Activated CD4-positive, alpha-beta T cell treated with anti-CD3 and anti-CD28 coated beads for 36 hours (primary cell): ENCODE data around the gene GNAS. TPM values are rescaled to one million over a fixed set of nuclear protein-coding genes. Genes with fewer than 3 reads are reported as not detected.

ENCODE experiments used
- ATAC-seq: fragments of 200-7000 bp; cut with Tn5 transposase; one replicate; pipeline ENCODE4 v1.10.0; 2021; ENCODE audit warnings: mild to moderate bottlenecking, moderate library complexity
- CTCF ChIA-PET: fragments of 350-600 bp; sonication (Branson Sonifier 250); formaldehyde crosslinking; loops from one replicate; lab custom pipeline; 2021; ENCODE audit warnings: antibody characterized with exemption; lab: Charles Lee
- POLR2A ChIA-PET: fragments of 350-600 bp; sonication (Branson Sonifier 250); formaldehyde crosslinking; loops from one replicate; lab custom pipeline; 2021; ENCODE audit warnings: antibody characterized with exemption, inconsistent platforms; lab: Charles Lee
- DNase-seq: peaks from one replicate; pipeline ENCODE4 v3.0.0-alpha.2; 2020
- H3K27ac Mint-ChIP-seq: one replicate; pipeline ENCODE4 v1.8.0; 2021; ENCODE audit warnings: mixed read lengths
- H3K27me3 Mint-ChIP-seq: one replicate; pipeline ENCODE4 v1.8.0; 2021; ENCODE audit warnings: mixed read lengths
- H3K36me3 Mint-ChIP-seq: one replicate; pipeline ENCODE4 v1.8.0; 2021; ENCODE audit warnings: low read depth, mixed read lengths
- H3K4me1 Mint-ChIP-seq: one replicate; pipeline ENCODE4 v1.8.0; 2021; ENCODE audit warnings: mixed read lengths
- H3K4me3 Mint-ChIP-seq: one replicate; pipeline ENCODE4 v1.8.0; 2021; ENCODE audit warnings: mild to moderate bottlenecking, moderate library complexity, mixed read lengths
- H3K9me3 Mint-ChIP-seq: one replicate; pipeline ENCODE4 v1.8.0; 2021; ENCODE audit warnings: low read depth, mixed read lengths
- intact Hi-C, 2 experiments: fragments of 100-400 bp; cut with DNase I in 1 of 2; cut with micrococcal nuclease in 1 of 2; formaldehyde crosslinking; loops; one replicate each; pipeline versions ENCODE4 v1.14.2 to v1.15.1; 2022 to 2024; cut with DNase I, micrococcal nuclease
- total RNA-seq, 2 experiments: library from RNA; stranded (reverse); gene quantifications; one replicate each; pipeline ENCODE4 v1.2.3, GENCODE V29; 2021

The GNAS gene
- total RNA-seq, 2 experiments from 2014 or later: 713 to 965 TPM

DNA sequence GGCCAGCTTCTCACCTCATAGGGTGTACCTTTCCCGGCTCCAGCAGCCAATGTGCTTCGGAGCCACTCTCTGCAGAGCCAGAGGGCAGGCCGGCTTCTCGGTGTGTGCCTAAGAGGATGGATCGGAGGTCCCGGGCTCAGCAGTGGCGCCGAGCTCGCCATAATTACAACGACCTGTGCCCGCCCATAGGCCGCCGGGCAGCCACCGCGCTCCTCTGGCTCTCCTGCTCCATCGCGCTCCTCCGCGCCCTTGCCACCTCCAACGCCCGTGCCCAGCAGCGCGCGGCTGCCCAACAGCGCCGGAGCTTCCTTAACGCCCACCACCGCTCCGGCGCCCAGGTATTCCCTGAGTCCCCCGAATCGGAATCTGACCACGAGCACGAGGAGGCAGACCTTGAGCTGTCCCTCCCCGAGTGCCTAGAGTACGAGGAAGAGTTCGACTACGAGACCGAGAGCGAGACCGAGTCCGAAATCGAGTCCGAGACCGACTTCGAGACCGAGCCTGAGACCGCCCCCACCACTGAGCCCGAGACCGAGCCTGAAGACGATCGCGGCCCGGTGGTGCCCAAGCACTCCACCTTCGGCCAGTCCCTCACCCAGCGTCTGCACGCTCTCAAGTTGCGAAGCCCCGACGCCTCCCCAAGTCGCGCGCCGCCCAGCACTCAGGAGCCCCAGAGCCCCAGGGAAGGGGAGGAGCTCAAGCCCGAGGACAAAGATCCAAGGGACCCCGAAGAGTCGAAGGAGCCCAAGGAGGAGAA is 12.3 kb upstream of the GNAS start:
- ChIA-PET POLR2A (interaction anchor here (0.9 kb wide), 1 partner anchor 11 kb away, joined by 3 read pairs; no protein-coding TSS in a partner anchor), CTCF (interaction anchor here (0.5 to 2.2 kb wide), 6 partner anchors 12 to 476 kb away, joined by 3 to 11 read pairs (median 3); partner anchors contain the start of genes GNAS and STX16)
- intact Hi-C loops: loop anchor here (1.0 to 10.0 kb wide), 2 partner anchors 359 to 605 kb away; no protein-coding TSS in a partner anchor
- DNase-seq (no peak), ATAC-seq (no peak)
- H3K9me3 Mint-ChIP-seq: no peaks in the 10 kb centered on the region
- H3K27ac Mint-ChIP-seq: no peak overlapping the region
- peaks cover 8% of the 10 kb centered on the region for H3K4me1 Mint-ChIP-seq
- H3K36me3 Mint-ChIP-seq: peaks cover 2% of the 10 kb centered on the region
- peak overlapping the region; percentile 54 for H3K4me3 Mint-ChIP-seq
- H3K27me3 Mint-ChIP-seq: peaks cover 48% of the 10 kb centered on the region

DNA sequence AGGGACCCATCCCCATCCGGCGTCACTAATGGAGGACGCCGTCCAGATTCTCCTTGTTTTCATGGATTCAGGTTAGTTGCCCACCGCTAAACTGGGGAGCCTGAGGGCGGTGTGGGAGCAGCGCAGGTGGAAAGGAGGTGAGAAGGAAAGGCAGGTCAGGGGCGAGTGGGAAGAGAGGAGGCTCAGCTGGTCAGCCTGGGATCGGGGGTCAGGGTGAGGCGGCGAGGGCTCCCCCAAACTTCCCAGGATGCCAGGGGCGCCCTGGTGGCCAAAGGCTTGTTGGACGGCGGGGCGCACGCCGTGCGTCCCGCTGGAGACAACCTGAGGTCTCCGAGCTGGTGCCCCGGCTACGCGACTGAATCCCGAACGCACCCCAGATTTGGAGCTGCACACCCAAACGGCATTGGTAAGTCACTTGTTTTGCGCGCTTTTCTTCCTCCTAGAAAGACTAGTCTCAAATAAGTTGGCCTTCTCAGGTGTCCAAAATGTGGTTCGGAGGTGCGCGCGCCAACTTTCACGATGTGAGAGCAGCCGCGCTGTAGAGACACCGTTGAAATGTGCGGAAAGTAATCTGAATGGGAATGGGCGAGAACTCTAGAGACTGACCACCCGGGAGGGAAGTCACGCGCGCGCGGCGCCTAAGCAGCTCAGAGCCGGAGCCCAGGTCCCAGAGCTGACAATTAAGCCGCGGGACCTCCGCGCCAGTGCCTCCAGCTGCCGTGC is 11.5 kb upstream of the GNAS start:
- Mint-ChIP-seq H3K27ac (no peak overlapping the region), H3K36me3 (peaks cover 2% of the 10 kb centered on the region), H3K4me1 (peaks cover 8% of the 10 kb centered on the region), H3K9me3 (no peaks in the 10 kb centered on the region), H3K27me3 (peaks cover 48% of the 10 kb centered on the region), H3K4me3 (no peak overlapping the region)
- DNase-seq (no peak), ATAC-seq (no peak)
- ChIA-PET POLR2A (no interaction called here), CTCF (interaction anchor here (0.6 to 0.8 kb wide), 5 partner anchors 12 to 943 kb away, joined by 3 to 4 read pairs (median 3); partner anchors contain the start of gene GNAS)
- intact Hi-C loops: loop anchor here in 1 of 2 experiments (10.0 kb wide), 1 partner anchor 606 kb away; no protein-coding TSS in a partner anchor

DNA sequence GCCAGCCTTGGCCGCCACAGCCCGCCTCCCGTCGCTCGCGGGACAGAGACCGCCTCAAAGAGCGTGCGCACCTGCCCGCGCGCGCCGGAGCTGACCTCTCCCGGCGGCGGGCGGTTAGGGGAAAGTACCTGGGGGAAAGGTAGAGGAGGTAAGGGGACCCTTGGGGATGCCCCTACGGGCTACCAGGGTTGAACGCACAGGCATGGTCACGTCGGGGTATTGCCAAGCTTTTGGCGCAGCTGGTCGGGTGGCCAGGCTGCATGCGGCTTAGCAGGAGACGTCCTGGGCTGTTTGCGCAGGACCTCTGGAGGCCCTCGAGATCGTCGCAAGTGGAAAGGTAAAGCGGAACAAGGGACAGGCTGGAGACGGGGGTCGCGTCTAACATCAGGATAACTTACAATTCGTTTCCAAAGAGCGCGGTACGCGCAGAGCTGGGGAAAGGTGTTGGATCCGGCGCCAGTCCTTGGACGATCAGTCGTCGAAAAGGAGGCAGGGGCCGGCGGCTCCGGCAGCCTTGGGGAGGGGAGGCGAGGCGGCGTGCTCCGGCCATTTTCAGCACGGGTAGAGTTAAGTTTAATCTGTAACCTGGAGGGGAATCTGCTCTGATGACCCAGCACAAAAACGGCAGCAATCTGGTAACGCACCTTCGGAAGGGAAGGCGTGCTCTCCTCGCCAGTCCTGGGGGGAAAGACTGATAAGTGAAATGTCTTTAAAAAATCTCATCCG is 10.8 kb upstream of the GNAS start:
- peaks cover 8% of the 10 kb centered on the region for H3K4me1 Mint-ChIP-seq
- DNase-seq (no peak), ATAC-seq (no peak)
- peaks cover 45% of the 10 kb centered on the region for H3K27me3 Mint-ChIP-seq
- H3K4me3 Mint-ChIP-seq: no peak overlapping the region
- ChIA-PET POLR2A (no interaction called here), CTCF (interaction anchor here (0.7 to 0.8 kb wide), 3 partner anchors 360 to 943 kb away, joined by 3 to 4 read pairs (median 3); no protein-coding TSS in a partner anchor)
- H3K9me3 Mint-ChIP-seq: no peaks in the 10 kb centered on the region
- intact Hi-C loops: loop anchor here in 1 of 2 experiments (10.0 kb wide), 1 partner anchor 607 kb away; no protein-coding TSS in a partner anchor
- peaks cover 2% of the 10 kb centered on the region for H3K36me3 Mint-ChIP-seq
- no peak overlapping the region for H3K27ac Mint-ChIP-seq

DNA sequence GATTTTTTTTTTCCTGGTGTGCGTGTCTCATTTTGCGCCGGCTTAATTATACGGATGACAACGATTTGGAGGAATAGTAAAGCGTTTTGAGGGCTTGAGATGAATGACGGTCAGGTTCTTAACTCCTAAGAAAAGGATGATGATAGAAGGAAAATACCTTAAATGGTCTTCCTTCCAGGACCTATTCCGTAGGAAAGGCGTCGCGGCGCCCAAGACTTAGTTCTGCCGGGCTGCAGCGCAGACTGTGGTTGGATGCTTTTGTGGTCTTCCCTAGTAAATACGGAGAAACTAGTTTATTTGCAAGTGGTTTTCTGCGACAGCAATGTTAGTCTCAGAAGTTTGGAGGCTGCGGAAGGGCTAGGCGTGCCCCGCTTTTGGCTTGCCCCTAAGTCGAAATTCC is 10.2 kb upstream of the GNAS start:
- Mint-ChIP-seq H3K9me3 (no peaks in the 10 kb centered on the region), H3K4me3 (no peak overlapping the region), H3K27ac (no peak overlapping the region), H3K27me3 (peaks cover 48% of the 10 kb centered on the region), H3K4me1 (peaks cover 10% of the 10 kb centered on the region), H3K36me3 (peaks cover 2% of the 10 kb centered on the region)
- no peak for ATAC-seq
- ChIA-PET CTCF (no interaction called here), POLR2A (no interaction called here)
- intact Hi-C loops: loop anchor here in 1 of 2 experiments (10.0 kb wide), 1 partner anchor 607 kb away; no protein-coding TSS in a partner anchor
- DNase-seq: no peak

DNA sequence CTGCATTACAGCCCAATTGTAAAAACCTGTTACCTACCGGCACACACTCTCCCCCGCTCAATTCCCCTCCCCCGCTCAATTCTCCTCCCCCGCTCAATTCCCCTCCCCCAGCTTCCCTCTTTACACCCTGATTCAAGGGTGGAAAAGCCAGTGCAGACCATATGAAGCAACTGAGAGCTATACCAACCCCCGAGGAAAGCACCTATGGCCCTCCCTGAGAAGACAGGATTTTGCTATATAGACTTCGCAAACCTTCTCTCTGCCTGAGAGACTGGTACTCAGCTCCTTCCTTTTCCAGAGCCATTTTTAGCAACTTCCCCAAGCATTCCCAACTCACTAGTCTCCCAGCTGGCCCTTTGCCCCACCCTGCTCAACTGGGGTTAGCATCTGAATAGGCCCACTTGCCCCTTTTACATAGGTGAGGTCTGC is 9.4 kb upstream of the GNAS start:
- POLR2A ChIA-PET: no interaction called here
- DNase-seq: no peak
- H3K9me3 Mint-ChIP-seq: no peaks in the 10 kb centered on the region
- H3K4me1 Mint-ChIP-seq: peaks cover 19% of the 10 kb centered on the region
- intact Hi-C loops: loop anchor here in 1 of 2 experiments (10.0 kb wide), 1 partner anchor 608 kb away; no protein-coding TSS in a partner anchor
- H3K36me3 Mint-ChIP-seq: peaks cover 2% of the 10 kb centered on the region
- no peak overlapping the region for H3K27ac Mint-ChIP-seq
- no peak overlapping the region for H3K4me3 Mint-ChIP-seq
- ATAC-seq: no peak
- CTCF ChIA-PET: interaction anchor here (0.5 kb wide), 1 partner anchor 25 kb away, joined by 3 read pairs; no protein-coding TSS in a partner anchor
- peaks cover 47% of the 10 kb centered on the region for H3K27me3 Mint-ChIP-seq

DNA sequence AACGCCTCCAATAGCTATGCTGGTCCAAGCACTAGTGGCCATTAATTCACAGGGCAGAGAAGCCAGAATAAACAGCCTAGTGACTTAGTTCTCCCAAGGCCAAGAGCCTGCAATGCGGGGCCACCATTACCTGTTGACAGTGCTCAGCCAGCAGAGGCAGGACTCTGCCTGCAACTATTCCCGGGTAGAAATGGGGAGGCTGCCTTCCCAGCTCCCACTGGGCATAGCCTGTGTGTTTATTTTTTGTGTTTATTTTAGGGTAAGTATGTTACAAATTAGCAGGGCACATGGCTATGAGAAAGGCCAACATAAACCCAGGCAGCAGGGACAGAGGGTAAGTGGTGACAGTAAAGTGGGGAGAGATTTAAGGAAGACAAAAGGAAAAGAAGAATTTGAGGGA is 6.8 kb upstream of the GNAS start:
- intact Hi-C loops: loop anchor here in 1 of 2 experiments (10.0 kb wide), 1 partner anchor 611 kb away; no protein-coding TSS in a partner anchor
- Mint-ChIP-seq H3K27me3 (peaks cover 53% of the 10 kb centered on the region), H3K9me3 (no peaks in the 10 kb centered on the region), H3K27ac (no peak overlapping the region), H3K36me3 (peaks cover 2% of the 10 kb centered on the region), H3K4me3 (no peak overlapping the region), H3K4me1 (peaks cover 21% of the 10 kb centered on the region)
- CTCF ChIA-PET: interaction anchor here (0.6 to 1.2 kb wide), 3 partner anchors 195 to 615 kb away, joined by 3 read pairs; partner anchors contain the start of gene STX16
- ATAC-seq (no peak), DNase-seq (no peak)
- POLR2A ChIA-PET: no interaction called here

DNA sequence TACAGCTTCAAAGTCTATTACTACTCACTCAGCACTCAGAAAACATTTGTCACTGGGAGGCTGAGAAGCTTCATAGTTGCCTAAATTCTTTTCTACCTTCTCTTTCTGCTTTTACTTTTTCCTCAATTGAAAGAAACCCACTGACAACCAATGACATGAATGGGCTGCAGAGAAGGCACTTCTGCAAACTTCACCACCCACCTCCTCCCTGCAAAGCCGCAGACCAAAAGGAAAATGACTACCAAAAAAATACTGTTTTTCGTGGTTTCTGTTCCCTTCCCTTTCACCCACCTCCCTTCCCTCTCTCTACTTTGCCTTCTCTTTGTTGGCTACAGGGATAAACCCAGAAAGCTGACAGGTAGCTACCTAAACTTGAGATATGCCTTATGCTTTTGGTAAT is 5.1 kb upstream of the GNAS start:
- H3K9me3 Mint-ChIP-seq: no peaks in the 10 kb centered on the region
- H3K27ac Mint-ChIP-seq: no peak overlapping the region
- ATAC-seq: peak; percentile 17

DNA sequence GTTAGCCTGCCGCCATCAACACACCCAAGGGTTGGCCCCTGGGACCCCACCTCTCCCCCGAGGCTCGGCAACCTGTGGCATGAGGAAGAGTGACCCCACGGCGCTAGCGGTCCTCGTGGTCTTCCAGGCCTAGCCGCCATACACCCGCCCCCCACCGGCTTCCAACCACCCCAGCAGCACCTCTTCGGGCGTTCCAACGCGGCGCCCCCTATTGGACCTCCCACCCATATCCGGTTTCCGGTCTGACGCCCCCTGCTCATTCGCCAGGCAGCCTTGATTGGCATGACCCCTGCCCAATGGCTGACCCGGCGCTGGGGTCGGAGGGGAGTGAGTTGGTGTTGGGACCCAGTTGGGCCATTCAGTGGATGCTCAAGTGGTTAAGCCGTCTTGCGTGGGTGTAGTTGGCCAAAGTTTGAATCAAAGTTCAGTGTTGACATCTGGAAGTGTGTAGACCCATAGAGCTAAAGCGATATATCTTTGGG is 1.8 kb upstream of the GNAS start, which contains the start of gene GNAS-AS1:
TSS of gene GNAS-AS1 (minus strand) at position 210 of the 482 bp plus-strand sequence.
- H3K4me3 Mint-ChIP-seq: peak within 1 kb of the TSS; percentile 77
- intact Hi-C loops: loop anchor here (5.0 kb wide), 2 partner anchors 198 to 613 kb away; partner anchors contain the start of gene STX16 (in 1 of the 2)
- H3K27me3 Mint-ChIP-seq: peaks cover 41% of the 10 kb centered on the region
- H3K36me3 Mint-ChIP-seq: no peaks in the 10 kb centered on the region
- no peaks in the 10 kb centered on the region for H3K9me3 Mint-ChIP-seq
- DNase-seq (peak; percentile 91), ATAC-seq (peak; percentile 91)
- peaks cover 27% of the 10 kb centered on the region for H3K4me1 Mint-ChIP-seq
- ChIA-PET CTCF (interaction anchor here (0.7 to 0.9 kb wide), 3 partner anchors 15 to 1656 kb away, joined by 3 read pairs; no protein-coding TSS in a partner anchor), POLR2A (no interaction called here)
- peak within 1 kb of the TSS; percentile 59 for H3K27ac Mint-ChIP-seq

More for the DNA sequence above, 5.1 kb upstream of the GNAS start:
- no peak overlapping the region for H3K4me3 Mint-ChIP-seq
- POLR2A ChIA-PET: no interaction called here
- intact Hi-C loops: loop anchor here in 1 of 2 experiments (10.0 kb wide), 1 partner anchor 613 kb away; no protein-coding TSS in a partner anchor
- H3K4me1 Mint-ChIP-seq: peaks cover 25% of the 10 kb centered on the region
- H3K27me3 Mint-ChIP-seq: peaks cover 51% of the 10 kb centered on the region
- CTCF ChIA-PET: interaction anchor here (0.7 to 1.3 kb wide), 2 partner anchors 19 to 347 kb away, joined by 3 read pairs; no protein-coding TSS in a partner anchor
- peak; percentile 32 for DNase-seq
- H3K36me3 Mint-ChIP-seq: no peaks in the 10 kb centered on the region

DNA sequence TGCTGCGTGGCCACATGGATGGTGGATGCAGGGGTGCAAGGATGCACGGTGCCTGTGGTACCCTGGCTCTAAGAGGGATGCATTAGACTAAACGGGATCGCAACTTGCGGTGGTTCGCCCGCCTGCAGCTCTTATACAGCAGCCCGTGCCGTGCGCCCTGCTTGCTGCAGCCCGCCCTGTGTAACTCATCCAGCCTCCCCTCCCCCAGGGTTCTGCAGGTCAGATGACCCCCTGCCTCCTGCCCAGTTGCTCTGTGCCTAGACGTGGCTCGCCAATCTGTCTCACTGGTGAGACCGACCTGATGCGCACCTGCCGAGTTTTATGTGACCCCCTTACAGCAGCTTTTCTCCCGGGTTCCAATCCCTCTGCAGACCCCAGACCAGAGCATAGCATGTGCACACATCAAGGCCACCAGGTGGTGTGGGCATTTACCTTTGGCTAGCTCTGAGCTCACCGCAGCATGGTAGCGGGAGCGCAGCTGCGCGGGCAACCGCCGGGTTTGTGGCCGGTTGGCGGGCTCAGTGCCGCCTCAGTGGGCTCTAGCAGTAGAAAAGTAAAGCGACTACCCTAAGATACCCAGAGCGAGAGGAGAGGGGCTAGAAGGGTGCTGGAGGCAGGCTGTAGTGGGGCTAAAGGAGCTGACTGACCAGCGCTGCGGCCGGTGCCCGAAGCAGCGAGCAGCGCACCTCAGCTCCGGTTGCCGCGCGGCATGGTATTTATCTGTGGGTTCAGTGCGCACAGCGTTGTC is 1.1 kb upstream of the GNAS start:
- Mint-ChIP-seq H3K36me3 (no peaks in the 10 kb centered on the region), H3K27ac (no peak overlapping the region), H3K4me1 (peaks cover 27% of the 10 kb centered on the region), H3K4me3 (peak overlapping the region; percentile 77), H3K27me3 (peaks cover 46% of the 10 kb centered on the region), H3K9me3 (no peaks in the 10 kb centered on the region)
- intact Hi-C loops: loop anchor here (5.0 kb wide), 2 partner anchors 199 to 614 kb away; partner anchors contain the start of gene STX16 (in 1 of the 2)
- ATAC-seq: peak; percentile 14
- ChIA-PET POLR2A (interaction anchor here (0.6 to 0.7 kb wide), 2 partner anchors 31 to 48 kb away, joined by 3 to 4 read pairs; no protein-coding TSS in a partner anchor), CTCF (interaction anchor here (0.5 to 1.1 kb wide), 8 partner anchors 9 to 602 kb away, joined by 3 to 5 read pairs (median 3); partner anchors contain the start of gene STX16)
- peak; percentile 37 for DNase-seq
